ENCODE results near the gene MED12.
A peak's percentile ranks its signal among the peaks of the same experiment; 100 is the strongest.

Gene MED12

DNA sequence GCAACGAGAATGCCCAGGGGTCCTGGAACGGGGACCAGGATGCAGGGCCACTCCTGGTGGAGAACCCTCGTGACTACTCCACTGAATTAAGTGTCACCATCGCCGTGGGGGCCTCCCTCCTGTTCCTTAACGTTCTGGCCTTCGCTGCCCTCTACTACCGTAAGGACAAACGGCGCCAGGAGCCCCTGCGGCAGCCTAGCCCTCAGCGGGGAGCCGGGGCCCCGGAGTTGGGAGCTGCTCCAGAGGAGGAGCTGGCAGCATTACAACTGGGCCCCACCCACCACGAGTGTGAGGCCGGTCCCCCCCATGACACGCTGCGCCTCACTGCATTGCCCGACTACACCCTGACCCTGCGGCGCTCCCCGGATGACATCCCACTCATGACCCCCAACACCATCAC, 51.2 kb downstream of the MED12 start:
- H3K27me3 ChIP-seq (ENCODE audit: insufficient read depth, poor library complexity, severe bottlenecking) = no peaks in the 10 kb centered on the region
- H3K4me3 ChIP-seq (replicated peaks; ENCODE audit: insufficient read depth, low read length) = no peak overlapping the region
- no peak for DNase-seq (ENCODE audit: low read depth in 1 of 2, low spot score in 1 of 2)
- no peak overlapping the region for H3K27ac ChIP-seq (replicated peaks)
- TF ChIP-seq SPI1 (IDR thresholded peaks at IDR 0.05; ENCODE audit: borderline replicate concordance, low read depth) (no peak), GABPA (IDR thresholded peaks at IDR 0.05; ENCODE audit: low read depth) (no peak), POLR2AphosphoS5 (IDR thresholded peaks at IDR 0.05; ENCODE audit: low read depth) (no peak)
- TF ChIP-seq, protein P1, sequence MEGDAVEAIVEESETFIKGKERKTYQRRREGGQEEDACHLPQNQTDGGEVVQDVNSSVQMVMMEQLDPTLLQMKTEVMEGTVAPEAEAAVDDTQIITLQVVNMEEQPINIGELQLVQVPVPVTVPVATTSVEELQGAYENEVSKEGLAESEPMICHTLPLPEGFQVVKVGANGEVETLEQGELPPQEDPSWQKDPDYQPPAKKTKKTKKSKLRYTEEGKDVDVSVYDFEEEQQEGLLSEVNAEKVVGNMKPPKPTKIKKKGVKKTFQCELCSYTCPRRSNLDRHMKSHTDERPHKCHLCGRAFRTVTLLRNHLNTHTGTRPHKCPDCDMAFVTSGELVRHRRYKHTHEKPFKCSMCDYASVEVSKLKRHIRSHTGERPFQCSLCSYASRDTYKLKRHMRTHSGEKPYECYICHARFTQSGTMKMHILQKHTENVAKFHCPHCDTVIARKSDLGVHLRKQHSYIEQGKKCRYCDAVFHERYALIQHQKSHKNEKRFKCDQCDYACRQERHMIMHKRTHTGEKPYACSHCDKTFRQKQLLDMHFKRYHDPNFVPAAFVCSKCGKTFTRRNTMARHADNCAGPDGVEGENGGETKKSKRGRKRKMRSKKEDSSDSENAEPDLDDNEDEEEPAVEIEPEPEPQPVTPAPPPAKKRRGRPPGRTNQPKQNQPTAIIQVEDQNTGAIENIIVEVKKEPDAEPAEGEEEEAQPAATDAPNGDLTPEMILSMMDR (IDR thresholded peaks at IDR 0.05; ENCODE audit: insufficient read depth, low read length) = no peak
- TF ChIP-seq, protein P2, sequence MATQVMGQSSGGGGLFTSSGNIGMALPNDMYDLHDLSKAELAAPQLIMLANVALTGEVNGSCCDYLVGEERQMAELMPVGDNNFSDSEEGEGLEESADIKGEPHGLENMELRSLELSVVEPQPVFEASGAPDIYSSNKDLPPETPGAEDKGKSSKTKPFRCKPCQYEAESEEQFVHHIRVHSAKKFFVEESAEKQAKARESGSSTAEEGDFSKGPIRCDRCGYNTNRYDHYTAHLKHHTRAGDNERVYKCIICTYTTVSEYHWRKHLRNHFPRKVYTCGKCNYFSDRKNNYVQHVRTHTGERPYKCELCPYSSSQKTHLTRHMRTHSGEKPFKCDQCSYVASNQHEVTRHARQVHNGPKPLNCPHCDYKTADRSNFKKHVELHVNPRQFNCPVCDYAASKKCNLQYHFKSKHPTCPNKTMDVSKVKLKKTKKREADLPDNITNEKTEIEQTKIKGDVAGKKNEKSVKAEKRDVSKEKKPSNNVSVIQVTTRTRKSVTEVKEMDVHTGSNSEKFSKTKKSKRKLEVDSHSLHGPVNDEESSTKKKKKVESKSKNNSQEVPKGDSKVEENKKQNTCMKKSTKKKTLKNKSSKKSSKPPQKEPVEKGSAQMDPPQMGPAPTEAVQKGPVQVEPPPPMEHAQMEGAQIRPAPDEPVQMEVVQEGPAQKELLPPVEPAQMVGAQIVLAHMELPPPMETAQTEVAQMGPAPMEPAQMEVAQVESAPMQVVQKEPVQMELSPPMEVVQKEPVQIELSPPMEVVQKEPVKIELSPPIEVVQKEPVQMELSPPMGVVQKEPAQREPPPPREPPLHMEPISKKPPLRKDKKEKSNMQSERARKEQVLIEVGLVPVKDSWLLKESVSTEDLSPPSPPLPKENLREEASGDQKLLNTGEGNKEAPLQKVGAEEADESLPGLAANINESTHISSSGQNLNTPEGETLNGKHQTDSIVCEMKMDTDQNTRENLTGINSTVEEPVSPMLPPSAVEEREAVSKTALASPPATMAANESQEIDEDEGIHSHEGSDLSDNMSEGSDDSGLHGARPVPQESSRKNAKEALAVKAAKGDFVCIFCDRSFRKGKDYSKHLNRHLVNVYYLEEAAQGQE (IDR thresholded peaks at IDR 0.05; ENCODE audit: insufficient replicate concordance, low read depth) = no peak

DNA sequence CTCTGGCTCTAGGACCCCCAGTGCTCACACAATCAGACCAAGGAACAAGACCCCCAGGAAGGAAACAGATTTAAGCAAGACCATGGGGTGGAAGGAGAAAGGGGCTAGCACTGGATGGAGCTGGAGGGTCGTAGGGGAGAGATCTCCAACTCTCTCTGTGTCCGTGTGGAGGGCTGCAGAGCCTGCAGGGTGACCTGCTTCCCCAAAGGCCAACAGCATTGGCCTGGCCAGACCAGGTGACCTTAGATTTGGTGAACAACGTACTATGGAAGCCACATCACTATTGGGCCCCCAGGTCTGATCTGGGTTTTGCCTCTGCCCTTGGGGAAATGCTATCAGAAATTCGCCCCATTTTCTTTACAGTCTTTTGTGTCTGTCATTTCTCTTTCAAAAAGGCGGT, 52.3 kb downstream of the MED12 start:
- Histone ChIP-seq H3K27me3 (ENCODE audit: insufficient read depth, poor library complexity, severe bottlenecking) (no peaks in the 10 kb centered on the region), H3K27ac (replicated peaks) (peak overlapping the region; percentile 74), H3K4me3 (replicated peaks; ENCODE audit: insufficient read depth, low read length) (no peak overlapping the region)
- DNase-seq (ENCODE audit: low read depth in 1 of 2, low spot score in 1 of 2) = no peak
- no peak for TF ChIP-seq GABPA (IDR thresholded peaks at IDR 0.05; ENCODE audit: low read depth)
- TF ChIP-seq, protein P2 (IDR thresholded peaks at IDR 0.05; ENCODE audit: insufficient replicate concordance, low read depth) = no peak

DNA sequence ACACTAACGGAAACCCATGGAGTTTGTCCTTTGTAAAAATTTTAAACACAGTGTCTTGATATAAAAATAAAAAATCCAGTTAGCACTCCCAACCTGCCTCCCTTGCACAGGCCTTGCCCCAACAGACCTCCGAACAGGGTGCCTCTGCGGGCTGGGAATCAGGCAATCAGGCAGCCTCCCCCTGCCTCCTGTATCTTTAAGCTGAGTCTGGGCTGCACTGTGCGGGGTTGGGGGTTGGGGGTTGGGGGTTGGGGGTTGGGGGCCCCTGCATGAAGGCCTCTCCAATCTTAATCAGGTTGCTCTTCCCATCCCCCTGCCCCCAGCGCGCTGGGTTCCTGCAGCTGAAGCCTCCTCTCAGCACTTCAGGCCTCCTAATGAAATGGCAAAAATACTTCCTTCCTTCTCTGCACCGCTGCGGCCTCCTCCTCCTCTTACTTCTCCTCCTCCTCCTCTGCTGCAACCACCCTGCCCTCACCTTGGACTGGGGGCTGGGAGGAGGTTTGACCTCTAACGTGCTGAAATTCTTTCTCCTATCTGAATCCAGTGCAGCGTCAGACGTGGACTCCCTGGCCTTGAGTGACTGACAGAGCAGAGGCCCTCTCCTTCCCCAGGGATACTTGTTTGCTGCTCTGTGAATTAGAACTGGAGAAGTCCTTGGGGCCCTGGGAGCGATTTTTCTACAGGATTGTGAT, 52.9 kb downstream of the MED12 start:
- H3K4me3 ChIP-seq (replicated peaks; ENCODE audit: insufficient read depth, low read length) = no peak overlapping the region
- peak overlapping the region; percentile 74 for H3K27ac ChIP-seq (replicated peaks)
- TF ChIP-seq POLR2AphosphoS5 (IDR thresholded peaks at IDR 0.05; ENCODE audit: low read depth) (peak; percentile 44; the same call in 1 of the 2 replicates), GABPA (IDR thresholded peaks at IDR 0.05; ENCODE audit: low read depth) (no peak)
- TF ChIP-seq, protein P1 (IDR thresholded peaks at IDR 0.05; ENCODE audit: insufficient read depth, low read length) = no peak
- H3K27me3 ChIP-seq (ENCODE audit: insufficient read depth, poor library complexity, severe bottlenecking) = no peaks in the 10 kb centered on the region
- peak; percentile 32 to 82 for DNase-seq (ENCODE audit: low read depth in 1 of 2, low spot score in 1 of 2)

DNA sequence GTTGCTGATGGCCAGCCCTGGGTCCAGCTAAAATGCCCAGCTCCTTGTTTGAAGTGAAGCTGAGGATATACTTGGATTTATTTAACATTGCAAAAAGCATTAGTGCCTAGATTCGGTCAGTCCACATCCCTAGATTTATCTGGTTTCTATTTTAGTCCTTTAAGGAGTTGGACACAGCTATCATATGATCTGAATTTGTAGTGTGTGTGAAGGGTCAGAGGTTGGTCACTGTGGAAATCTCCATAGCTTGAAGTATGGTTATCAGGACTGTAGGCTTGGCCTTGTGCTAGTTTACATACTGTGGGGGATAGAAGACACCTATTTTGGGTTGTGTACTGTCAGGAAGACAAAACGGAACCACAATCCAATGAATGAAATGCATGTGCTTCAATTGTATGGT, 55.0 kb downstream of the MED12 start:
- TF ChIP-seq, protein P2 (IDR thresholded peaks at IDR 0.05; ENCODE audit: insufficient replicate concordance, low read depth) = no peak
- no peak for TF ChIP-seq POLR2AphosphoS5 (IDR thresholded peaks at IDR 0.05; ENCODE audit: low read depth)
- TF ChIP-seq, protein P1 (IDR thresholded peaks at IDR 0.05; ENCODE audit: insufficient read depth, low read length) = no peak
- TF ChIP-seq GABPA (IDR thresholded peaks at IDR 0.05; ENCODE audit: low read depth) = no peak
- no peak for TF ChIP-seq SPI1 (IDR thresholded peaks at IDR 0.05; ENCODE audit: borderline replicate concordance, low read depth)
- H3K27me3 ChIP-seq (ENCODE audit: insufficient read depth, poor library complexity, severe bottlenecking) = no peaks in the 10 kb centered on the region
- H3K4me3 ChIP-seq (replicated peaks; ENCODE audit: insufficient read depth, low read length) = no peak overlapping the region
- no peak for DNase-seq (ENCODE audit: low read depth in 1 of 2, low spot score in 1 of 2)
- no peak overlapping the region; the same call in 1 of the 2 replicates for H3K27ac ChIP-seq (replicated peaks)

Measured in HL-60 (cell line).